Retina (tissue), 1 donor: Measurements from ENCODE around the gene RABAC1.
"Not testable (repeated sequence)": the region's sequence is repeated elsewhere in the genome, so short reads cannot be mapped to it uniquely, and the experiment has no call there.

Experiments used
- DNase-seq: peaks from one replicate; pipeline ENCODE4 v3.0.0-alpha.2; 2016

The RABAC1 gene

GRCh38 chr19:41927497-41928192 is 31.5 kb downstream of the RABAC1 start:
- DNase-seq = no peak

- DNase-seq = peak; percentile 26
Measured at GRCh38 chr19:41926763-41927496, 32.2 kb downstream of the RABAC1 start.

- DNase-seq = peak; percentile 37
Measured at GRCh38 chr19:41926028-41926762, 32.9 kb downstream of the RABAC1 start.

GRCh38 chr19:41925208-41926003 is 33.7 kb downstream of the RABAC1 start:
- no peak for DNase-seq

GRCh38 chr19:41924151-41925145 is 34.7 kb downstream of the RABAC1 start:
- DNase-seq = no peak

GRCh38 chr19:41923045-41923788 is 35.9 kb downstream of the RABAC1 start:
- no peak for DNase-seq

GRCh38 chr19:41922585-41922984 is 36.5 kb downstream of the RABAC1 start:
- DNase-seq = peak; percentile 25

GRCh38 chr19:41921577-41922576 is 37.2 kb downstream of the RABAC1 start:
- DNase-seq = no peak

- DNase-seq = no peak
Measured at GRCh38 chr19:41920882-41921576, 38.1 kb downstream of the RABAC1 start.

GRCh38 chr19:41919948-41920712 is 39.0 kb downstream of the RABAC1 start:
- no peak for DNase-seq

GRCh38 chr19:41918653-41919244 is 40.4 kb downstream of the RABAC1 start:
- no peak for DNase-seq

- DNase-seq = no peak
Measured at GRCh38 chr19:41918095-41918494, 41.0 kb downstream of the RABAC1 start.

- DNase-seq = peak; percentile 28
Measured at GRCh38 chr19:41917676-41918075, 41.4 kb downstream of the RABAC1 start.

GRCh38 chr19:41915776-41916414 is 43.2 kb downstream of the RABAC1 start:
- DNase-seq = no peak

- DNase-seq = peak; percentile 34
Measured at GRCh38 chr19:41915021-41915775, 43.9 kb downstream of the RABAC1 start.

GRCh38 chr19:41914424-41914834 is 44.7 kb downstream of the RABAC1 start:
- not testable (repeated sequence) for DNase-seq
